Measurements from ENCODE around the gene PIM3.

DNA sequence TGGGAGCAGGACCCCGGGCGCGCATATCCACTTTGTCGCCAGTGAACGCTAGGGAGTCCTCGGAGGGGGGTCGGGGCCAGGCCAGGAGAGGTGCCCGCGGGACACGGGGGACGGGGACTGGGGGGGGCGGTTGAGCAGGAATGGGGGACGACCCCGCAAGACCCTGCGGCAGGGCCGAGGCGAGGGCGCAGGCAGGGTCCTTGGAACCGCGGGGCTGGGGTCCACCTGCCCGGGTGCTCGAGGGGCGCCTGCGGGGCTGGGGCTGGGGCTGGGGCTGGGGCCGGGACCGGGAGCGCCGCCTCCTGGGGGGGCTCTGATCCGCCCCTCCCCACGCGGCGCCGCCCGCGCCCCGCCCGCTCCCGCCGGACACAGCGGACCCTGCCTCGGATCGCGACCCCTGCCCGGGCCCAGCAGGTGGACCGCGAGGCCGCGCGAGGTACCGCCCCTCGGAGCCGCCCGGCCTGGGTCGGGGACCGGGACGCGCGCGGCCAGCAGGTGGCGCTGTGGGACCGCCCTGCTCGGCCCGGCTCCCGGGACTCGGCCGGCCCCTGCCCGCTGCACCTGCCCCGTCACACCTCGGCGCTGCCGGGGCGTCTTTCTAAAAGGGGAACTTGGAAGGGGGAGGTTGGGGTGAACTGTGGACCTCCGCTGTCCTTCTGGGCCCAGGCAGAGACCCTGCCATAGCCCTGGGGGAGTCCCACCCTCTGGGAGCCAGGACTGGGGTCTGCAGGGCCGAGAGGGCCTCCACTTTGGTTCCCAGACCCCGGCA is 31.2 kb upstream of the PIM3 start:
- TF ChIP-seq, protein P1, sequence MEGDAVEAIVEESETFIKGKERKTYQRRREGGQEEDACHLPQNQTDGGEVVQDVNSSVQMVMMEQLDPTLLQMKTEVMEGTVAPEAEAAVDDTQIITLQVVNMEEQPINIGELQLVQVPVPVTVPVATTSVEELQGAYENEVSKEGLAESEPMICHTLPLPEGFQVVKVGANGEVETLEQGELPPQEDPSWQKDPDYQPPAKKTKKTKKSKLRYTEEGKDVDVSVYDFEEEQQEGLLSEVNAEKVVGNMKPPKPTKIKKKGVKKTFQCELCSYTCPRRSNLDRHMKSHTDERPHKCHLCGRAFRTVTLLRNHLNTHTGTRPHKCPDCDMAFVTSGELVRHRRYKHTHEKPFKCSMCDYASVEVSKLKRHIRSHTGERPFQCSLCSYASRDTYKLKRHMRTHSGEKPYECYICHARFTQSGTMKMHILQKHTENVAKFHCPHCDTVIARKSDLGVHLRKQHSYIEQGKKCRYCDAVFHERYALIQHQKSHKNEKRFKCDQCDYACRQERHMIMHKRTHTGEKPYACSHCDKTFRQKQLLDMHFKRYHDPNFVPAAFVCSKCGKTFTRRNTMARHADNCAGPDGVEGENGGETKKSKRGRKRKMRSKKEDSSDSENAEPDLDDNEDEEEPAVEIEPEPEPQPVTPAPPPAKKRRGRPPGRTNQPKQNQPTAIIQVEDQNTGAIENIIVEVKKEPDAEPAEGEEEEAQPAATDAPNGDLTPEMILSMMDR (IDR thresholded peaks at IDR 0.05) = peak; percentile 58 to 96 (median 78)
- TF ChIP-seq POLR2A (IDR thresholded peaks at IDR 0.05) (no peak), POLR2AphosphoS5 (IDR thresholded peaks at IDR 0.05; ENCODE audit: insufficient read depth in 1 of 2, low read depth in 1 of 2) (no peak)
